ENCODE measurements around the gene CILP2. TPM values are rescaled to one million over a fixed set of nuclear protein-coding genes. Genes with fewer than 3 reads are reported as not detected.

Gene CILP2
- total RNA-seq, 1 donor from 2014 or later = not detected

GRCh38 chr19:19506592-19506991 is 31.5 kb upstream of the CILP2 start:
- no peak for ATAC-seq

GRCh38 chr19:19507354-19507753 is 30.7 kb upstream of the CILP2 start:
- ATAC-seq = no peak

GRCh38 chr19:19508217-19508616 is 29.8 kb upstream of the CILP2 start:
- peak; percentile 2 for ATAC-seq

GRCh38 chr19:19510432-19510831 is 27.6 kb upstream of the CILP2 start:
- peak; percentile 68 for ATAC-seq

- no peak for ATAC-seq
Observed at GRCh38 chr19:19513682-19514081, 24.4 kb upstream of the CILP2 start.

GRCh38 chr19:19514215-19514657 is 23.8 kb upstream of the CILP2 start:
- no peak for ATAC-seq

GRCh38 chr19:19514881-19515641 is 23.0 kb upstream of the CILP2 start, which contains the start of gene TSSK6:
TSSK6 (minus strand) TSS chr19:19515548; CDS start chr19:19515427, 121 bp downstream.
- peak; percentile 1 for ATAC-seq

- ATAC-seq = peak; percentile 90
Observed at GRCh38 chr19:19515642-19516519, 22.2 kb upstream of the CILP2 start, which contains the start of gene NDUFA13. NDUFA13 (plus strand) TSS chr19:19516225; CDS start chr19:19516239, 14 bp downstream.

- ATAC-seq = no peak
Observed at GRCh38 chr19:19517235-19517619, 20.8 kb upstream of the CILP2 start.

- ATAC-seq = no peak
Observed at GRCh38 chr19:19520989-19521388, 17.1 kb upstream of the CILP2 start.

GRCh38 chr19:19523177-19523576 is 14.9 kb upstream of the CILP2 start:
- ATAC-seq = no peak

- ATAC-seq = peak; percentile 9
Observed at GRCh38 chr19:19524053-19524452, 14.0 kb upstream of the CILP2 start.

- no peak for ATAC-seq
Observed at GRCh38 chr19:19525611-19526380, 12.3 kb upstream of the CILP2 start.

GRCh38 chr19:19526581-19527370 is 11.3 kb upstream of the CILP2 start:
- no peak for ATAC-seq

GRCh38 chr19:19527371-19527656 is 10.8 kb upstream of the CILP2 start:
- no peak for ATAC-seq

GRCh38 chr19:19527674-19528625 is 10.1 kb upstream of the CILP2 start:
- ATAC-seq = no peak

GRCh38 chr19:19528721-19529490 is 9.2 kb upstream of the CILP2 start, which contains the start of gene YJEFN3:
YJEFN3 (plus strand) TSS chr19:19528911; CDS start chr19:19528933, 22 bp downstream.
- no peak for ATAC-seq

- ATAC-seq = no peak
Observed at GRCh38 chr19:19529783-19530422, 8.2 kb upstream of the CILP2 start.

GRCh38 chr19:19530423-19530804 is 7.7 kb upstream of the CILP2 start:
- ATAC-seq = no peak

Measured in esophagus mucosa (tissue), 1 donor.